Spleen (tissue), 7 donors: ENCODE results near the gene TNNI3K.

Experiments
- CTCF ChIP-seq, 11 experiments: fragments of 200-600 bp in 7 of 11; fragments of 450-650 bp in 4 of 11; sonication (generic) in 4 of 11; IDR thresholded peaks in 8 of 11; conservative IDR thresholded peaks in 3 of 11; 1 replicate in 7 of 11; 2 replicates in 4 of 11; pipeline versions ENCODE4 v1.4.0 to v1.8.0; 2016 to 2021; ENCODE audit warnings: antibody characterized with exemption in 11 of 11, inconsistent platforms in 4 of 11, mild to moderate bottlenecking in 1 of 11
- POLR2A ChIP-seq, 3 donors: fragments of 450-650 bp; IDR thresholded peaks; one replicate each; pipeline ENCODE4 v1.5.1; 2017; ENCODE audit warnings: antibody characterized with exemption in 3 of 3, mild to moderate bottlenecking in 1 of 3
- donor health status: DM: no; HTN: no; CAD: no; lungs with moderate emphysema.
- donor health status: DM: no; HTN: no; CAD: no.
- donor health status: DM: no; HTN: no; CAD: no.

- no peak for TF ChIP-seq POLR2A (IDR thresholded peaks at IDR 0.05)
- no peak for TF ChIP-seq CTCF (IDR thresholded peaks at IDR 0.05 in 8 of 11, conservative IDR thresholded peaks at IDR 0.05 in 3 of 11)
Measured at GRCh38 chr1:74195339-74195738, 39.8 kb upstream of the TNNI3K start.
